HEK293 (cell line): ENCODE results near the gene KAT2B.

Source experiments
- EGR2 ChIP-seq: fragments of 450-650 bp; formaldehyde crosslinking; IDR thresholded peaks from 2 replicates; pipeline ENCODE4 v1.5.1; 2016; ENCODE audit warnings: low read depth, missing biosample characterization, missing genetic modification characterization
- HOXD13 ChIP-seq: sonication (generic); formaldehyde crosslinking; IDR thresholded peaks from 2 replicates; pipeline ENCODE4 v1.8.0; 2022; ENCODE audit warnings: missing genetic modification reagents, borderline replicate concordance
- ZFP3 ChIP-seq: fragments of 450-650 bp; formaldehyde crosslinking; IDR thresholded peaks from 2 replicates; pipeline ENCODE4 v1.5.1; 2016; ENCODE audit warnings: low read depth, missing biosample characterization, missing genetic modification characterization
- ZNF560 ChIP-seq: fragments of 450-650 bp; formaldehyde crosslinking; IDR thresholded peaks from 2 replicates; pipeline ENCODE4 v1.5.1; 2017; ENCODE audit warnings: missing biosample characterization, missing genetic modification characterization, borderline replicate concordance
- ZNF707 ChIP-seq: fragments of 450-650 bp; formaldehyde crosslinking; IDR thresholded peaks from 2 replicates; pipeline ENCODE4 v1.5.1; 2016; ENCODE audit warnings: missing biosample characterization, missing genetic modification characterization
- ZNF830 ChIP-seq: fragments of 450-650 bp; IDR thresholded peaks from 2 replicates; pipeline ENCODE4 v1.5.0; 2018; ENCODE audit warnings: missing biosample characterization, missing genetic modification characterization, low read depth, mild to moderate bottlenecking, moderate library complexity
- TF ChIP-seq, protein P1 (sequence below): fragments of 450-650 bp; formaldehyde crosslinking; IDR thresholded peaks from 2 replicates; pipeline ENCODE4 v1.5.1; 2016; ENCODE audit warnings: missing biosample characterization, missing genetic modification characterization
- TF ChIP-seq, protein P2 (sequence below): fragments of 450-650 bp; formaldehyde crosslinking; IDR thresholded peaks from 2 replicates; pipeline ENCODE4 v1.5.1; 2016; ENCODE audit warnings: missing biosample characterization, missing genetic modification characterization

DNA sequence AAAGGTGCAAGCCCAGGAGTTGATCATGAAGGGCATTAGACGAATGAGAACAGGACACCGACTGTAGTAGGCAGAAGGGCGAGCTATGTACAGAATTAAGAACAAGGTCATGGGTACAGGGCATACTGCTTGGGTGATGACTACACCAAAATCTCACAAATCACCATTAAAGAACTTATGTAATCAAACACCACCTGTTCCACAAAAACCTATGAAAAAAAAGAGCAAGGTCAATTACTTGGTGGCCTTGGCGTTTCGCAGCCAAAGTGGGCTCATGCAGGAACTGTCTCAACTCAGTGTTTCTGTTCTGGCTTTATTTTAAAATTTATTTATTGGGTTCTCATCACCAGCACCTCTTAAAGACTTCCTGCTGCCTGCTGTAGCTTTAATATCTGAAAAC lies 2.1 kb downstream of the KAT2B start:
- TF ChIP-seq ZNF707 (no peak), ZNF830 (tag by site-specific recombination) (no peak), ZFP3 (tag by site-specific recombination) (no peak), HOXD13 (no peak), EGR2 (tag by site-specific recombination) (no peak), ZNF560 (tag by site-specific recombination) (no peak)
- TF ChIP-seq, protein P1, sequence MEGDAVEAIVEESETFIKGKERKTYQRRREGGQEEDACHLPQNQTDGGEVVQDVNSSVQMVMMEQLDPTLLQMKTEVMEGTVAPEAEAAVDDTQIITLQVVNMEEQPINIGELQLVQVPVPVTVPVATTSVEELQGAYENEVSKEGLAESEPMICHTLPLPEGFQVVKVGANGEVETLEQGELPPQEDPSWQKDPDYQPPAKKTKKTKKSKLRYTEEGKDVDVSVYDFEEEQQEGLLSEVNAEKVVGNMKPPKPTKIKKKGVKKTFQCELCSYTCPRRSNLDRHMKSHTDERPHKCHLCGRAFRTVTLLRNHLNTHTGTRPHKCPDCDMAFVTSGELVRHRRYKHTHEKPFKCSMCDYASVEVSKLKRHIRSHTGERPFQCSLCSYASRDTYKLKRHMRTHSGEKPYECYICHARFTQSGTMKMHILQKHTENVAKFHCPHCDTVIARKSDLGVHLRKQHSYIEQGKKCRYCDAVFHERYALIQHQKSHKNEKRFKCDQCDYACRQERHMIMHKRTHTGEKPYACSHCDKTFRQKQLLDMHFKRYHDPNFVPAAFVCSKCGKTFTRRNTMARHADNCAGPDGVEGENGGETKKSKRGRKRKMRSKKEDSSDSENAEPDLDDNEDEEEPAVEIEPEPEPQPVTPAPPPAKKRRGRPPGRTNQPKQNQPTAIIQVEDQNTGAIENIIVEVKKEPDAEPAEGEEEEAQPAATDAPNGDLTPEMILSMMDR (tag by site-specific recombination) = no peak
- TF ChIP-seq, protein P2, sequence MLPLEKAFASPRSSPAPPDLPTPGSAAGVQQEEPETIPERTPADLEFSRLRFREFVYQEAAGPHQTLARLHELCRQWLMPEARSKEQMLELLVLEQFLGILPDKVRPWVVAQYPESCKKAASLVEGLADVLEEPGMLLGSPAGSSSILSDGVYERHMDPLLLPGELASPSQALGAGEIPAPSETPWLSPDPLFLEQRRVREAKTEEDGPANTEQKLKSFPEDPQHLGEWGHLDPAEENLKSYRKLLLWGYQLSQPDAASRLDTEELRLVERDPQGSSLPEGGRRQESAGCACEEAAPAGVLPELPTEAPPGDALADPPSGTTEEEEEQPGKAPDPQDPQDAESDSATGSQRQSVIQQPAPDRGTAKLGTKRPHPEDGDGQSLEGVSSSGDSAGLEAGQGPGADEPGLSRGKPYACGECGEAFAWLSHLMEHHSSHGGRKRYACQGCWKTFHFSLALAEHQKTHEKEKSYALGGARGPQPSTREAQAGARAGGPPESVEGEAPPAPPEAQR (tag by site-specific recombination) = no peak
